HepG2 (cell line): ENCODE measurements around the gene NXN. TPM values are rescaled to one million over a fixed set of nuclear protein-coding genes. Genes with fewer than 3 reads are reported as not detected.

Source experiments
- ATAC-seq: fragments of 200-7000 bp; cut with Tn5 transposase; 3 replicates; pipeline ENCODE4 v1.9.1; 2020; ENCODE audit warnings: mild to moderate bottlenecking, moderate library complexity
- BruUV-seq: library from RNA; stranded (reverse); fragments of 400-500 nt; replicated peaks from 2 replicates; lab custom pipeline; 2021; lab: Mats Ljungman, UMichigan
- CTCF ChIA-PET: fragments of 300-600 bp; formaldehyde crosslinking; extraction: SDS; loops from one replicate; lab custom pipeline; 2021; ENCODE audit warnings: low total read pairs, inconsistent platforms, low intra/inter-chr PET ratio; lab: Yijun Ruan, JAX
- POLR2A ChIA-PET: fragments of 350-600 bp; sonication (Branson Sonifier 250); formaldehyde crosslinking; loops from one replicate; lab custom pipeline; 2020; ENCODE audit warnings: antibody characterized with exemption, inconsistent platforms; lab: Yijun Ruan, JAX
- DNase-seq: peaks from one replicate; pipeline ENCODE4 v3.0.0-alpha.2; 2015; ENCODE audit warnings: low spot score
- FAIRE-seq: peaks from 3 replicates; lab custom pipeline; 2011; peaks lifted over from hg19 to GRCh38; lab: Jason Lieb, UNC
- H2AFZ ChIP-seq: one replicate; pipeline ENCODE4 v1.6.1; 2011; ENCODE audit warnings: low read length, inconsistent platforms
- H3K27ac ChIP-seq: fragments of 300-600 bp; 3 replicates; pipeline ENCODE4 v1.8.0; 2011; ENCODE audit warnings: mixed run types, mild to moderate bottlenecking, mixed read lengths, low read length, inconsistent platforms; ENCODE audit not compliant: insufficient read depth; ENCODE audit errors: extremely low read length
- H3K27me3 ChIP-seq, 2 experiments: fragments of 200-600 bp in 1 of 2; 2 replicates in 1 of 2; 3 replicates in 1 of 2; pipeline versions ENCODE4 v1.6.0 to v1.8.0; 2011; ENCODE audit warnings: low read length in 2 of 2, mild to moderate bottlenecking in 2 of 2, moderate library complexity in 2 of 2, inconsistent platforms in 1 of 2; ENCODE audit not compliant: insufficient read depth in 2 of 2, control insufficient read depth in 1 of 2
- H3K36me3 ChIP-seq, 2 experiments: fragments of 200-600 bp in 1 of 2; replicated peaks in 1 of 2; 2 replicates in 1 of 2; 3 replicates in 1 of 2; pipeline versions ENCODE4 v1.5.1 to v1.8.0; 2011; ENCODE audit warnings: low read length in 2 of 2, inconsistent platforms in 1 of 2; ENCODE audit not compliant: insufficient read depth in 2 of 2, control insufficient read depth in 1 of 2
- H3K4me1 ChIP-seq: 2 replicates; pipeline ENCODE4 v1.5.1; 2012; ENCODE audit warnings: low read length, inconsistent platforms; ENCODE audit not compliant: insufficient read depth
- H3K4me2 ChIP-seq: 2 replicates; pipeline ENCODE4 v1.6.0; 2011; ENCODE audit warnings: low read depth, low read length, inconsistent platforms
- H3K4me3 ChIP-seq, 3 experiments: fragments of 200-600 bp in 1 of 3; sonication (generic), shearing (Covaris generic) in 1 of 3; replicated peaks in 1 of 3; 2 replicates each; pipeline ENCODE4 v1.5.1; 2011 to 2016; ENCODE audit warnings: low read length in 3 of 3, inconsistent platforms in 2 of 3, low read depth in 2 of 3, mild to moderate bottlenecking in 2 of 3, control low read depth in 1 of 3, mixed read lengths in 1 of 3; ENCODE audit not compliant: insufficient read depth in 1 of 3
- H3K79me2 ChIP-seq: one replicate; pipeline ENCODE4 v1.6.1; 2011; ENCODE audit warnings: low read length, inconsistent platforms; ENCODE audit not compliant: insufficient read depth
- H3K9ac ChIP-seq: 2 replicates; pipeline ENCODE4 v1.6.0; 2011; ENCODE audit warnings: mild to moderate bottlenecking, low read depth, low read length, inconsistent platforms; ENCODE audit not compliant: insufficient read depth
- H3K9me3 ChIP-seq: 2 replicates; pipeline ENCODE4 v1.5.1; 2012; ENCODE audit warnings: mild to moderate bottlenecking, low read length
- H4K20me1 ChIP-seq: 2 replicates; pipeline ENCODE4 v1.6.0; 2011; ENCODE audit warnings: inconsistent platforms, mild to moderate bottlenecking, low read length, moderate library complexity; ENCODE audit not compliant: insufficient read depth
- ATF2 ChIP-seq: sonication (generic); formaldehyde crosslinking; IDR thresholded peaks from 2 replicates; pipeline ENCODE4 v1.4.0; 2020; ENCODE audit warnings: missing genetic modification reagents
- ATF7 ChIP-seq, 2 experiments: fragments of 450-650 bp in 1 of 2; sonication (generic) in 1 of 2; formaldehyde crosslinking in 1 of 2; IDR thresholded peaks; 2 replicates each; pipeline versions ENCODE4 v1.4.0 to v1.6.1; 2016 to 2020; ENCODE audit warnings: antibody characterized with exemption in 1 of 2, mild to moderate bottlenecking in 1 of 2, missing genetic modification reagents in 1 of 2
- FLYWCH1 ChIP-seq: sonication (generic); formaldehyde crosslinking; IDR thresholded peaks from 2 replicates; pipeline ENCODE4 v1.8.1; 2023; ENCODE audit warnings: mild to moderate bottlenecking, missing genetic modification reagents
- FOSL2 ChIP-seq: sonication (generic); formaldehyde crosslinking; IDR thresholded peaks from 2 replicates; pipeline ENCODE4 v1.4.0; 2020; ENCODE audit warnings: missing genetic modification reagents
- FOXA3 ChIP-seq: IDR thresholded peaks from 2 replicates; pipeline ENCODE4 v1.6.1; 2016; ENCODE audit warnings: missing genetic modification reagents, missing compliant biosample characterization
- KDM1A ChIP-seq: IDR thresholded peaks from 2 replicates; pipeline ENCODE4 v1.6.1; 2016; ENCODE audit warnings: missing compliant biosample characterization
- MTA1 ChIP-seq: sonication (generic); formaldehyde crosslinking; IDR thresholded peaks from 2 replicates; pipeline ENCODE4 v1.4.0; 2020; ENCODE audit warnings: missing genetic modification reagents, mild to moderate bottlenecking, borderline replicate concordance
- MYNN ChIP-seq: sonication (generic); formaldehyde crosslinking; IDR thresholded peaks from 2 replicates; pipeline ENCODE4 v1.4.0; 2020; ENCODE audit warnings: mild to moderate bottlenecking, low read depth, missing genetic modification reagents
- NONO ChIP-seq, 2 experiments: fragments of 450-650 bp in 1 of 2; sonication (generic) in 1 of 2; formaldehyde crosslinking in 1 of 2; IDR thresholded peaks in 1 of 2; conservative IDR thresholded peaks in 1 of 2; 2 replicates each; pipeline versions ENCODE4 v1.6.1 to v1.8.0; 2017 to 2022; ENCODE audit warnings: mild to moderate bottlenecking in 1 of 2, missing genetic modification reagents in 1 of 2, moderate library complexity in 1 of 2
- SP5 ChIP-seq: IDR thresholded peaks from 2 replicates; pipeline ENCODE4 v1.6.1; 2016; ENCODE audit warnings: low read depth, borderline replicate concordance
- TFAP4 ChIP-seq: sonication (generic); IDR thresholded peaks from 2 replicates; pipeline ENCODE4 v1.6.1; 2016; ENCODE audit warnings: low read depth, borderline replicate concordance
- TOE1 ChIP-seq: sonication (generic); formaldehyde crosslinking; IDR thresholded peaks from 2 replicates; pipeline ENCODE4 v1.4.0; 2020; ENCODE audit warnings: mild to moderate bottlenecking, missing genetic modification reagents
- WIZ ChIP-seq: sonication (generic); formaldehyde crosslinking; IDR thresholded peaks from 2 replicates; pipeline ENCODE4 v1.5.1; 2020; ENCODE audit warnings: mild to moderate bottlenecking, missing genetic modification reagents
- ZBTB14 ChIP-seq: sonication (generic); formaldehyde crosslinking; IDR thresholded peaks from 2 replicates; pipeline ENCODE4 v1.4.0; 2020; ENCODE audit warnings: missing genetic modification reagents
- ZNF274 ChIP-seq: sonication (generic); formaldehyde crosslinking; IDR thresholded peaks from 2 replicates; pipeline ENCODE4 v1.5.1; 2020; ENCODE audit warnings: mild to moderate bottlenecking, missing genetic modification reagents
- ZNF292 ChIP-seq: sonication (generic); formaldehyde crosslinking; IDR thresholded peaks from 2 replicates; pipeline ENCODE4 v1.8.1; 2022; ENCODE audit warnings: mild to moderate bottlenecking, low read depth, missing genetic modification reagents, borderline replicate concordance
- ZNF597 ChIP-seq: sonication (generic); formaldehyde crosslinking; IDR thresholded peaks from 2 replicates; pipeline ENCODE4 v1.5.0; 2020; ENCODE audit warnings: missing genetic modification reagents
- WGBS: methylation state at CpG from one replicate; pipeline ENCODE4 v1.1.6; 2017; ENCODE audit warnings: low lambda C conversion rate; 5-methylcytosine and 5-hydroxymethylcytosine counted together
- in situ Hi-C: cut with HindIII; loops from 2 replicates; pipeline ENCODE4 v1.10.0; 2017; ENCODE audit warnings: low pct_unique_long_range_greater_than_20kb; ENCODE audit not compliant: extremely low pct_ligation_motif_present
- intact Hi-C: fragments of 100-400 bp; cut with micrococcal nuclease; formaldehyde crosslinking; loops from one replicate; pipeline ENCODE4 v1.10.0; 2022; ENCODE audit not compliant: unreplicated experiment
- polyA plus RNA-seq, 8 experiments: library from polyadenylated mRNA; depleted of rRNA in 3 of 8; stranded (reverse) in 7 of 8; unstranded in 1 of 8; fragments of >200 nt; fragmentation: Illumina TruSeq in 4 of 8; extraction: Trizol in 4 of 8; gene quantifications; 2 replicates each; pipeline versions ENCODE4 v1.2.1 to v1.2.3, GENCODE V29; 2011 to 2016; ENCODE audit warnings: low read depth in 4 of 8, missing spikeins in 1 of 8, mixed read lengths in 1 of 8; ENCODE audit not compliant: insufficient read depth in 1 of 8
- total RNA-seq, 5 experiments: library from RNA; depleted of rRNA; stranded (reverse); fragments of >200 nt; fragmentation: Illumina TruSeq; extraction: Trizol; gene quantifications; 2 replicates each; pipeline ENCODE4 v1.2.3, GENCODE V29; 2016; ENCODE audit warnings: low read depth in 1 of 5

The NXN gene
- total and polyA plus RNA-seq, 2 of the 13 experiments (the other 11 are each of a cell fraction or from before 2014, with no cell fraction given), result 22.2 to 24.3 TPM

GRCh38 chr17:915538-916201 lies 63.9 kb downstream of the NXN start (continued):
- no peak for TF ChIP-seq FOSL2 (CRISPR knock-in tag)
- TF ChIP-seq ATF2 (CRISPR knock-in tag), result no peak
- no peak for TF ChIP-seq NONO (IDR thresholded peaks at IDR 0.05)
- TF ChIP-seq NONO (CRISPR knock-in tag; conservative IDR thresholded peaks at IDR 0.05), result no peak
- TF ChIP-seq TFAP4, result no peak
- peak; percentile 27; the same call in 1 of the 2 replicates for TF ChIP-seq FOXA3 (CRISPR knock-in tag)
- no peak for TF ChIP-seq ZNF274
- TF ChIP-seq ZNF597, result no peak
- no peak for TF ChIP-seq TOE1
- no peak for TF ChIP-seq MTA1 (CRISPR knock-in tag)

GRCh38 chr17:914561-914960 lies 65.0 kb downstream of the NXN start:
- Histone ChIP-seq H2AFZ (no peak overlapping the region), H3K27me3 (no peaks in the 10 kb centered on the region), H3K79me2 (peaks cover 6% of the 10 kb centered on the region), H3K4me2 (no peak overlapping the region), H4K20me1 (no peaks in the 10 kb centered on the region), H3K4me3 (no peak overlapping the region), H3K4me1 (peaks cover 31% of the 10 kb centered on the region), H3K9ac (no peak overlapping the region), H3K36me3 (no peaks in the 10 kb centered on the region), H3K9me3 (0 out of 2 replicates have a peak, but pooled peaks cover 5% of the 10 kb centered on the region), H3K27ac (no peak overlapping the region)
- FAIRE-seq (no peak), ATAC-seq (no peak), DNase-seq (no peak)
- intact Hi-C loops, result no loop called here
- 95% methylated on average over 9 of the region's 9 CpGs for WGBS
- BruUV-seq, result no TSS peak
- TF ChIP-seq WIZ (CRISPR knock-in tag) (no peak), ZBTB14 (CRISPR knock-in tag) (no peak), KDM1A (CRISPR knock-in tag) (no peak), ATF7 (IDR thresholded peaks at IDR 0.05) (no peak), ATF7 (CRISPR knock-in tag; IDR thresholded peaks at IDR 0.05) (no peak), SP5 (CRISPR knock-in tag) (no peak), MYNN (CRISPR knock-in tag) (no peak), ZNF292 (no peak), FLYWCH1 (CRISPR knock-in tag) (no peak)
- ChIA-PET POLR2A (interaction anchor here (1.1 kb wide), 1 partner anchor 16 kb away, joined by 3 read pairs; no protein-coding TSS in a partner anchor), CTCF (no interaction called here)
- in situ Hi-C loops, result no loop called here
